ENCODE measurements around the gene ENPP3. TPM values are rescaled to one million over a fixed set of nuclear protein-coding genes. Genes with fewer than 3 reads are reported as not detected.

The ENPP3 gene
- total RNA-seq, 1 experiment from 2014 or later = 0.45 TPM

DNA sequence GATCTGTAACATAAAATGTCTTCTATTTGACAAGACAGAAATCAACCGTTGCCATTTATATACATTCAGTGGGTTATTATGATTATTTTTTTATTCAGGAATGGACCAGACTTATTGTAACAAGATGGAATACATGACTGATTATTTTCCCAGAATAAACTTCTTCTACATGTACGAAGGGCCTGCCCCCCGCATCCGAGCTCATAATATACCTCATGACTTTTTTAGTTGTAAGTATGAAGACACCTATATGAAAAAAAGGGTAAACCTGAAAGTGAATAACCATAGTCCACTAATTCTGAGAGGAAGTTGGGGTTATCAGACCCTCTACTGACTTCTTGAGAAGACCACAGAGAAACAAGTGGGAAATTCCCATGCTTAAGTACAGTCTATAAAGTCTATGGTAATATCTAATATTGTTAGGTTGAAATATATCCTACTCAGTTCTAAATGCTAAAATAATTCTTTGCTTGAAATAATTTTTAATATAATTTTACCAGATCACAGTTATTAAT is 48.2 kb downstream of the ENPP3 start:
- Histone ChIP-seq H3K27ac (ENCODE audit: low read depth, low read length, poor library complexity, severe bottlenecking) (no peak overlapping the region), H3K4me3 (ENCODE audit: low read depth, low read length, poor library complexity, severe bottlenecking) (no peak overlapping the region), H3K27me3 (replicated peaks; ENCODE audit: insufficient read depth, low read depth, low read length, poor library complexity) (no peaks in the 10 kb centered on the region), H3K36me3 (ENCODE audit: insufficient read depth, low read length, poor library complexity, severe bottlenecking) (no peaks in the 10 kb centered on the region), H3K4me1 (ENCODE audit: insufficient read depth, low read length, poor library complexity, severe bottlenecking) (no peaks in the 10 kb centered on the region), H3K9me3 (ENCODE audit: low read depth, low read length, poor library complexity, severe bottlenecking) (no peaks in the 10 kb centered on the region)
- intact Hi-C loops (cut with micrococcal nuclease; ENCODE audit: unreplicated experiment) = no loop called here
- POLR2A ChIA-PET (ENCODE audit: low non-redundant PET) = no interaction called here
- TF ChIP-seq CTCF (conservative IDR thresholded peaks at IDR 0.05; ENCODE audit: low read depth, low read length) (no peak), EZH2 (IDR thresholded peaks at IDR 0.05; ENCODE audit: borderline replicate concordance, low read depth, low read length, poor library complexity, severe bottlenecking) (no peak)
- DNase-seq (ENCODE audit: low spot score) = no peak
- no TSS peak for BruUV-seq (replicated peaks)
- CTCF ChIA-PET = no interaction called here

DNA sequence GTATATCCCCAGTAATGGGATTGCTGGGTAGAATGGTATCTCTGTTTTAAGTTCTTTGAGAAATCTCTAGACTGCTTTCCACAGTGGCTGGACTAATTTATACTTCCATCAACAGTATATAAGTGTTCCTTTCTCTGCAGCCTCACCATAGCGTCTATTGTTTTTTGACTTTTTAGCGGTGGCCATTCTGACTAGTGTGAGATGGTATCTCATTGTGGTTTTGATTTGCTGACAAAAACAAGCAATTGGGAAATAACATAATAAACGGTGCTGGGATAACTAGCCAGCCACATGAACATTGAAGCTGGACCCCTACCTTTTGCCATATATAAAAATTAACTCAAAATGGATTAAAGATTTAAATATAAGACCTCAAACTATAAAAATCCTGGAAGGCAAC is 49.9 kb downstream of the ENPP3 start:
- H3K27ac ChIP-seq (ENCODE audit: low read depth, low read length, poor library complexity, severe bottlenecking) = no peak overlapping the region
- no peaks in the 10 kb centered on the region for H3K36me3 ChIP-seq (ENCODE audit: insufficient read depth, low read length, poor library complexity, severe bottlenecking)
- BruUV-seq (replicated peaks) = no TSS peak
- intact Hi-C loops (cut with micrococcal nuclease; ENCODE audit: unreplicated experiment) = no loop called here
- ChIA-PET CTCF (no interaction called here), POLR2A (ENCODE audit: low non-redundant PET) (no interaction called here)
- no peak overlapping the region for H3K4me3 ChIP-seq (ENCODE audit: low read depth, low read length, poor library complexity, severe bottlenecking)
- no peak for DNase-seq (ENCODE audit: low spot score)
- TF ChIP-seq EZH2 (IDR thresholded peaks at IDR 0.05; ENCODE audit: borderline replicate concordance, low read depth, low read length, poor library complexity, severe bottlenecking) = no peak
- no peak for TF ChIP-seq CTCF (conservative IDR thresholded peaks at IDR 0.05; ENCODE audit: low read depth, low read length)
- H3K27me3 ChIP-seq (replicated peaks; ENCODE audit: insufficient read depth, low read depth, low read length, poor library complexity) = no peaks in the 10 kb centered on the region
- H3K4me1 ChIP-seq (ENCODE audit: insufficient read depth, low read length, poor library complexity, severe bottlenecking) = no peaks in the 10 kb centered on the region
- no peaks in the 10 kb centered on the region for H3K9me3 ChIP-seq (ENCODE audit: low read depth, low read length, poor library complexity, severe bottlenecking)

- DNase-seq (ENCODE audit: low spot score) = no peak
- CTCF ChIA-PET = no interaction called here
- no peaks in the 10 kb centered on the region for H3K4me1 ChIP-seq (ENCODE audit: insufficient read depth, low read length, poor library complexity, severe bottlenecking)
- intact Hi-C loops (cut with micrococcal nuclease; ENCODE audit: unreplicated experiment) = no loop called here
- TF ChIP-seq CTCF (conservative IDR thresholded peaks at IDR 0.05; ENCODE audit: low read depth, low read length) (no peak), EZH2 (IDR thresholded peaks at IDR 0.05; ENCODE audit: borderline replicate concordance, low read depth, low read length, poor library complexity, severe bottlenecking) (no peak)
- no peak overlapping the region for H3K4me3 ChIP-seq (ENCODE audit: low read depth, low read length, poor library complexity, severe bottlenecking)
- H3K9me3 ChIP-seq (ENCODE audit: low read depth, low read length, poor library complexity, severe bottlenecking) = no peaks in the 10 kb centered on the region
- H3K27me3 ChIP-seq (replicated peaks; ENCODE audit: insufficient read depth, low read depth, low read length, poor library complexity) = no peaks in the 10 kb centered on the region
- POLR2A ChIA-PET (ENCODE audit: low non-redundant PET) = no interaction called here
- no peaks in the 10 kb centered on the region for H3K36me3 ChIP-seq (ENCODE audit: insufficient read depth, low read length, poor library complexity, severe bottlenecking)
- BruUV-seq (replicated peaks) = no TSS peak
- H3K27ac ChIP-seq (ENCODE audit: low read depth, low read length, poor library complexity, severe bottlenecking) = no peak overlapping the region
These were observed 51.2 kb downstream of the ENPP3 start for GRCh38 chr6:131688286-131688685.

All from A673 (cell line).